Prostate gland (tissue), 2 donors: Measurements from ENCODE around the gene CDHR2.

Source experiments
- POLR2A ChIP-seq: fragments of 450-650 bp; IDR thresholded peaks from one replicate; pipeline ENCODE4 v1.6.1; 2016; ENCODE audit warnings: antibody characterized with exemption, mild to moderate bottlenecking
- POLR2AphosphoS5 ChIP-seq: sonication (generic); formaldehyde crosslinking; IDR thresholded peaks from one replicate; pipeline ENCODE4 v1.6.1; 2017; ENCODE audit warnings: antibody characterized with exemption
- TF ChIP-seq, protein P1 (sequence below), 4 experiments: fragments of 200-600 bp in 2 of 4; fragments of 450-650 bp in 2 of 4; sonication (generic) in 2 of 4; IDR thresholded peaks; 1 replicate in 3 of 4; 2 replicates in 1 of 4; pipeline ENCODE4 v1.5.1; 2016 to 2019; ENCODE audit warnings: antibody characterized with exemption in 4 of 4, mild to moderate bottlenecking in 2 of 4, moderate library complexity in 2 of 4

DNA sequence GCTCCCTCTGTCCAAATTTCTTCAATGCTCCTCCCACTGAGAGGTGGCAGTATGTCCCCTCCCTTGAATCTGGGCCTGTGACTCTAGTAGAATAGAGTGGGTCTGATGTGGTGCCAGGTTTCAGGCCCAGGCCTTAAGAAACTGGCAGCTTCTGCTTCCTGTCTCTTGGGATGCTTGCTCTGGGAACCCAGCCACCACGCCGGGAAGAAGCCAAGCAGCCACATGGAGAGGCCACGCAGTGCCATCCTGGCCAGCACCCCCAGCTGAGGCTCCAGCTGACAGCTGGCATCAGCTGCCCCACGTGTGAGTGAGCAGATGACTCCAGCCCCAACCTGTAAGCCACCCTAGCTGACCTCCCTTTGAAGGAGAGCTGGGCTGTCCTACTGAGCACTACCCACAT, 90.8 kb downstream of the CDHR2 start:
- TF ChIP-seq, protein P1, sequence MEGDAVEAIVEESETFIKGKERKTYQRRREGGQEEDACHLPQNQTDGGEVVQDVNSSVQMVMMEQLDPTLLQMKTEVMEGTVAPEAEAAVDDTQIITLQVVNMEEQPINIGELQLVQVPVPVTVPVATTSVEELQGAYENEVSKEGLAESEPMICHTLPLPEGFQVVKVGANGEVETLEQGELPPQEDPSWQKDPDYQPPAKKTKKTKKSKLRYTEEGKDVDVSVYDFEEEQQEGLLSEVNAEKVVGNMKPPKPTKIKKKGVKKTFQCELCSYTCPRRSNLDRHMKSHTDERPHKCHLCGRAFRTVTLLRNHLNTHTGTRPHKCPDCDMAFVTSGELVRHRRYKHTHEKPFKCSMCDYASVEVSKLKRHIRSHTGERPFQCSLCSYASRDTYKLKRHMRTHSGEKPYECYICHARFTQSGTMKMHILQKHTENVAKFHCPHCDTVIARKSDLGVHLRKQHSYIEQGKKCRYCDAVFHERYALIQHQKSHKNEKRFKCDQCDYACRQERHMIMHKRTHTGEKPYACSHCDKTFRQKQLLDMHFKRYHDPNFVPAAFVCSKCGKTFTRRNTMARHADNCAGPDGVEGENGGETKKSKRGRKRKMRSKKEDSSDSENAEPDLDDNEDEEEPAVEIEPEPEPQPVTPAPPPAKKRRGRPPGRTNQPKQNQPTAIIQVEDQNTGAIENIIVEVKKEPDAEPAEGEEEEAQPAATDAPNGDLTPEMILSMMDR (IDR thresholded peaks at IDR 0.05): no peak
- TF ChIP-seq POLR2AphosphoS5 (no peak), POLR2A (no peak)
